Activated T-helper 1 cell treated with anti-CD3 and anti-CD28 coated beads, Interleukin-12 subunit alpha, Interleukin-12 subunit beta, Interleukin-2, Interleukin-4 antibody, amounts not matched to agents 30 ng/mL and 10 ng/mL and 1 ng/mL, durations not matched to agents 14 hours and 24 hours and 36 hours (primary cell): Measurements from ENCODE around the gene NETO1. TPM values are rescaled to one million over a fixed set of nuclear protein-coding genes. Genes with fewer than 3 reads are reported as not detected.

ENCODE experiments used
- DNase-seq: peaks from one replicate; pipeline ENCODE4 v3.0.0; 2021; ENCODE audit warnings: low spot score
- H3K27ac Mint-ChIP-seq: one replicate; pipeline ENCODE4 v1.8.0; 2021; ENCODE audit warnings: mild to moderate bottlenecking, mixed read lengths
- H3K27me3 Mint-ChIP-seq: one replicate; pipeline ENCODE4 v1.8.0; 2022; ENCODE audit warnings: mild to moderate bottlenecking, moderate library complexity, mixed read lengths; ENCODE audit not compliant: insufficient read depth
- H3K36me3 Mint-ChIP-seq: one replicate; pipeline ENCODE4 v1.8.0; 2021; ENCODE audit warnings: low read depth, mixed read lengths
- H3K4me1 Mint-ChIP-seq: one replicate; pipeline ENCODE4 v1.8.0; 2021; ENCODE audit warnings: low read depth, mixed read lengths
- H3K4me3 Mint-ChIP-seq: one replicate; pipeline ENCODE4 v1.8.0; 2021; ENCODE audit warnings: mild to moderate bottlenecking, moderate library complexity, mixed read lengths
- H3K9me3 Mint-ChIP-seq: one replicate; pipeline ENCODE4 v1.8.0; 2021; ENCODE audit warnings: mixed read lengths
- intact Hi-C: fragments of 100-400 bp; cut with micrococcal nuclease; formaldehyde crosslinking; loops from one replicate; pipeline ENCODE4 v1.15.1; 2024
- total RNA-seq: library from RNA; stranded (reverse); gene quantifications from 2 replicates; pipeline ENCODE4 v1.2.3, GENCODE V29; 2022

The NETO1 gene
- total RNA-seq, 1 donor from 2014 or later = not detected

GRCh38 chr18:72828601-72829000, 39.2 kb downstream of the NETO1 start:
- Mint-ChIP-seq H3K27me3 (no peaks in the 10 kb centered on the region), H3K9me3 (peaks cover 9% of the 10 kb centered on the region), H3K4me1 (no peaks in the 10 kb centered on the region), H3K4me3 (no peak overlapping the region), H3K36me3 (no peaks in the 10 kb centered on the region), H3K27ac (no peak overlapping the region)
- no peak for DNase-seq
- intact Hi-C loops = no loop called here

DNA sequence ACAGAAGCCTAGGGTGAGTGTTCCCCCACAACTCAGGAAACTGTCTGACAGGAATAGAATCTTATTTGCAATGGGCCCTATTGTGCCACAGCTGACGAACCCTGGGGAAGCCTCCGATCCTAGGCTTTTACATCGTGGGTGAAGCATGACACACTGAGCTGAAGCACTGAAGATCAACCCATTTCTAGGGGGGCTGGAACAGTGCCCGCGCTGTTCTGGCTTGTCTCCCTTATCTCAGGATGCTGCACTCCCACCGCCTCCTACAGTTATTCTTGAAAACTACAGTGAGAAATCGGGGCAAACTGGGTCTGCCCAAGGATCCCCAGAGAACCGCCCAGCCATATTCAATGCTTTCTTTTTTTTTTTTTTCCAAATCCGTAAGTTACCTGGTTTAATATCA, 41.1 kb downstream of the NETO1 start:
- Mint-ChIP-seq H3K27me3 (no peaks in the 10 kb centered on the region), H3K4me1 (no peaks in the 10 kb centered on the region), H3K4me3 (no peak overlapping the region)

GRCh38 chr18:72823345-72823744, 44.4 kb downstream of the NETO1 start:
- H3K27me3 Mint-ChIP-seq = no peaks in the 10 kb centered on the region
- intact Hi-C loops = no loop called here
- DNase-seq = no peak
- no peak overlapping the region for H3K27ac Mint-ChIP-seq
- no peak overlapping the region for H3K4me3 Mint-ChIP-seq
- H3K9me3 Mint-ChIP-seq = peaks cover 4% of the 10 kb centered on the region
- H3K36me3 Mint-ChIP-seq = no peaks in the 10 kb centered on the region
- no peaks in the 10 kb centered on the region for H3K4me1 Mint-ChIP-seq

More for the DNA sequence above, 41.1 kb downstream of the NETO1 start:
- DNase-seq = no peak
- Mint-ChIP-seq H3K27ac (no peak overlapping the region), H3K36me3 (no peaks in the 10 kb centered on the region), H3K9me3 (peaks cover 9% of the 10 kb centered on the region)
- intact Hi-C loops = no loop called here

- Mint-ChIP-seq H3K27ac (no peak overlapping the region), H3K27me3 (no peaks in the 10 kb centered on the region)
- intact Hi-C loops = no loop called here
Observed at GRCh38 chr18:72822202-72822601, 45.6 kb downstream of the NETO1 start.

GRCh38 chr18:72820571-72820970, 47.2 kb downstream of the NETO1 start:
- intact Hi-C loops = no loop called here
- Mint-ChIP-seq H3K36me3 (no peaks in the 10 kb centered on the region), H3K9me3 (no peaks in the 10 kb centered on the region), H3K4me3 (no peak overlapping the region), H3K27me3 (no peaks in the 10 kb centered on the region), H3K4me1 (no peaks in the 10 kb centered on the region), H3K27ac (no peak overlapping the region)
- DNase-seq = no peak

More at GRCh38 chr18:72822202-72822601, 45.6 kb downstream of the NETO1 start:
- H3K4me3 Mint-ChIP-seq = no peak overlapping the region
- H3K36me3 Mint-ChIP-seq = no peaks in the 10 kb centered on the region
- no peaks in the 10 kb centered on the region for H3K4me1 Mint-ChIP-seq
- H3K9me3 Mint-ChIP-seq = peaks cover 4% of the 10 kb centered on the region
- no peak for DNase-seq

GRCh38 chr18:72819050-72819449, 48.7 kb downstream of the NETO1 start:
- no peak overlapping the region for H3K4me3 Mint-ChIP-seq
- no peak for DNase-seq
- H3K27me3 Mint-ChIP-seq = no peaks in the 10 kb centered on the region
- no peaks in the 10 kb centered on the region for H3K36me3 Mint-ChIP-seq
- H3K27ac Mint-ChIP-seq = no peak overlapping the region
- no peaks in the 10 kb centered on the region for H3K9me3 Mint-ChIP-seq
- intact Hi-C loops = no loop called here
- H3K4me1 Mint-ChIP-seq = no peaks in the 10 kb centered on the region

GRCh38 chr18:72811047-72811446, 56.7 kb downstream of the NETO1 start:
- H3K9me3 Mint-ChIP-seq = peaks cover 6% of the 10 kb centered on the region
- no peaks in the 10 kb centered on the region for H3K4me1 Mint-ChIP-seq
- H3K4me3 Mint-ChIP-seq = no peak overlapping the region
- no peak overlapping the region for H3K27ac Mint-ChIP-seq
- H3K27me3 Mint-ChIP-seq = no peaks in the 10 kb centered on the region
- no peak for DNase-seq
- H3K36me3 Mint-ChIP-seq = no peaks in the 10 kb centered on the region
- intact Hi-C loops = no loop called here

- no peaks in the 10 kb centered on the region for H3K27me3 Mint-ChIP-seq
Observed at GRCh38 chr18:72808680-72809079, 59.1 kb downstream of the NETO1 start.

DNA sequence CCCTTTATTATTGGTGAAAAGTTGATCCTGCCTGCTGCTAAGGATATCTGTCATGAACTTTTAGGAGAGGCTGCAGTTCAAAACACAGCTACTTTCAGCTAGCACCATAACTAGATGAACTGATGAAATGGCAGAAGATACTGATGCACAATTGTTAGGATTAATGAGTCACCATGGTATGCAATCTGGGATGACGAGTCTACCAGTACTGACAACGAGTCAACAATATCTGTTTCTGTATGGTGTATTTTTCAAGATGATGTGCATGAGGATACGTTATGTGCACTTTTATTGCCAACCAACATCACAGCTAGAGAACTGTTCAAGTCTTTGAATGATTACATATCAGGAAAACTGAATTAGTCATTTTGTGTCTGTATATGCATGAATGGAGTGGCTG, 68.7 kb downstream of the NETO1 start:
- intact Hi-C loops = no loop called here
- Mint-ChIP-seq H3K4me3 (no peak overlapping the region), H3K27me3 (no peaks in the 10 kb centered on the region), H3K9me3 (no peaks in the 10 kb centered on the region), H3K27ac (no peak overlapping the region), H3K36me3 (no peaks in the 10 kb centered on the region), H3K4me1 (no peaks in the 10 kb centered on the region)
- no peak for DNase-seq

More at GRCh38 chr18:72808680-72809079, 59.1 kb downstream of the NETO1 start:
- intact Hi-C loops = no loop called here
- H3K4me3 Mint-ChIP-seq = no peak overlapping the region
- H3K4me1 Mint-ChIP-seq = no peaks in the 10 kb centered on the region
- H3K9me3 Mint-ChIP-seq = peaks cover 6% of the 10 kb centered on the region
- H3K27ac Mint-ChIP-seq = no peak overlapping the region
- H3K36me3 Mint-ChIP-seq = no peaks in the 10 kb centered on the region
- DNase-seq = no peak

DNA sequence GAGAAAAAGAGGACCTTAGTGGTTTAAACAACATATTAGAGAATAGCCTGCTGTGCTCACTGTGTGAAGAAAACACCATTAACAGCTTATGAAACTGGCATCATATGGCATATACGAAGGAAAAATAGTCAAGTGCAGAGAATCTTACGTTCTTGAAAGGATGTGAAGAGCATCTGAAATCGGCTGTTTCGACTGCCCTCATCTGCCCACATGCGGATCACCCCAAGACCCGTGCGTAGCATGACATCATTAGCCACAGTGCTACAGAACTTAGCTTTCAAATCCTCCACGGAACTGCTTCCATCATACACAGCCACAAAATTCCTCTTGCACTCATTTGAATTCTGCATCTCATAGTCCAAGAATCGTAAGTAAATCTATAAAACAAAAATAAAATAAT, 84.3 kb downstream of the NETO1 start:
- no peak overlapping the region for H3K27ac Mint-ChIP-seq
- intact Hi-C loops = no loop called here
- no peaks in the 10 kb centered on the region for H3K4me1 Mint-ChIP-seq

DNA sequence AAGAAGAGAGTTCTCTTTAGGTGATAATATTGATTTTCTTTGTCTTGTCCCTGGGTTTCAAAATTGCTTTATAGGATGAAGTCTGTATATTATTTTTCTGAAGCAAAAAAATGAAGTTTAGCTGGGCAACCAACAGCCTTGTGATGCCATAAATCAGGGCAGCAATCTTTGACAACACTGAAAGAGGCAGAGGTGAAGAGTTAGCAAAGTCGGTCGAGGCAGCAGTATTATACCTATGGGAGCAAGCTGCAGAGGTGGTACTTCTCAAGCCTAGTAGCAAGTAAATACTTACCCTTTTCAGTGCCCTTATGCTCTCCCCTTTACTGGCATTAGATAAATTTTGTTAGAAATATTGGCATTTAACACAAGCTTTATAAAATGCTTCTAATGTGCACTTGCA, 92.9 kb downstream of the NETO1 start:
- no peak overlapping the region for H3K4me3 Mint-ChIP-seq
- intact Hi-C loops = no loop called here
- no peak for DNase-seq
- H3K9me3 Mint-ChIP-seq = no peaks in the 10 kb centered on the region
- no peaks in the 10 kb centered on the region for H3K27me3 Mint-ChIP-seq
- H3K27ac Mint-ChIP-seq = no peak overlapping the region
- no peaks in the 10 kb centered on the region for H3K4me1 Mint-ChIP-seq
- H3K36me3 Mint-ChIP-seq = no peaks in the 10 kb centered on the region

More for the DNA sequence above, 84.3 kb downstream of the NETO1 start:
- Mint-ChIP-seq H3K4me3 (no peak overlapping the region), H3K36me3 (no peaks in the 10 kb centered on the region), H3K9me3 (no peaks in the 10 kb centered on the region), H3K27me3 (no peaks in the 10 kb centered on the region)
- no peak for DNase-seq

DNA sequence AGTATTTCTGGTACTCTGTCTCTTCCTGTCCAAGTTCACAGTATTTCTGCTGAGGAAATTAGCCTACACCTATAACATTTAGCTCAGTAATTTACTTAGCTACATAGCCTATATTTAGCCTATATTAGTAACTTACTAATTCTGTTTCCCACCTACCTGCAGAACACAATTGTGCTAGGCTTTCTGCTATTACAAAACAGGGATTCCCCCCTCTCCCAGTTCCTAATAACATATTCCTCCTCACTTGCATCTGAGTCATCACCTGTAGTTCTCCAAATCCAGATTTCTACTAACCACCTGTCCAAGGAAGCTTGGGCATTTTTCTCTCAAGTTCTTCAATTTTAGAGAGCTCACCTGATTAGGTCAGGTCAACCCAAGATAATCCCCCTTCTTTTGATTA, 94.9 kb downstream of the NETO1 start:
- H3K36me3 Mint-ChIP-seq = no peaks in the 10 kb centered on the region
- H3K27me3 Mint-ChIP-seq = no peaks in the 10 kb centered on the region
- no peaks in the 10 kb centered on the region for H3K9me3 Mint-ChIP-seq
- no peak overlapping the region for H3K27ac Mint-ChIP-seq
- DNase-seq = no peak
- intact Hi-C loops = no loop called here
- H3K4me1 Mint-ChIP-seq = no peaks in the 10 kb centered on the region
- H3K4me3 Mint-ChIP-seq = no peak overlapping the region

DNA sequence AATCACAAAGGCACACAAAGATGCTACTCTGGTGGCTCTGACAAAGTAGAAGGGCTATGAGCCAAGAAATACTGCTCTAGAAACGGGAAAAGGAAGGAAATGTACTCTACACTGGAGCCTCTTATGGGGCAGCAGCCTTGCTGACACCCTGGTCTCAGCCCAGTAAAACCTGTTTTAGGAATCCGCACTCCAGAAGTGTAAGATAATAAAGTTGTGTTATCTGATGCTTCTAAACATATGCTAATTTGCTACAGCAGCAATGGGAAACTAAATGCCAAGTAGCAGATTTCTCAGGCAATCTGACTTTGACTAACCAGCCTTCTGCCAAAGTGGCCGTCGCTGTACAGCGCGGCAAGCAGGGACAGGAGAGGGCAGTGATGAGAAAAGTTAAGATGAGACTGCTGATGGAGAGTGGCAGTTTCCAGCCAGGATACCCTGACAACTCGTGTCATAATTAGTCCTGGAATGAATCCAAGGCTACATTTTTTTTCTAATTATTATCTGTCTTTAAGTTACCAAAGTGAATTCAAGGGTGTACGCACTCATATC, 99.0 kb downstream of the NETO1 start:
- DNase-seq = no peak
- no peak overlapping the region for H3K27ac Mint-ChIP-seq
- no peaks in the 10 kb centered on the region for H3K27me3 Mint-ChIP-seq
- intact Hi-C loops = no loop called here
- H3K36me3 Mint-ChIP-seq = no peaks in the 10 kb centered on the region
- no peak overlapping the region for H3K4me3 Mint-ChIP-seq
- H3K4me1 Mint-ChIP-seq = no peaks in the 10 kb centered on the region
- H3K9me3 Mint-ChIP-seq = no peaks in the 10 kb centered on the region

DNA sequence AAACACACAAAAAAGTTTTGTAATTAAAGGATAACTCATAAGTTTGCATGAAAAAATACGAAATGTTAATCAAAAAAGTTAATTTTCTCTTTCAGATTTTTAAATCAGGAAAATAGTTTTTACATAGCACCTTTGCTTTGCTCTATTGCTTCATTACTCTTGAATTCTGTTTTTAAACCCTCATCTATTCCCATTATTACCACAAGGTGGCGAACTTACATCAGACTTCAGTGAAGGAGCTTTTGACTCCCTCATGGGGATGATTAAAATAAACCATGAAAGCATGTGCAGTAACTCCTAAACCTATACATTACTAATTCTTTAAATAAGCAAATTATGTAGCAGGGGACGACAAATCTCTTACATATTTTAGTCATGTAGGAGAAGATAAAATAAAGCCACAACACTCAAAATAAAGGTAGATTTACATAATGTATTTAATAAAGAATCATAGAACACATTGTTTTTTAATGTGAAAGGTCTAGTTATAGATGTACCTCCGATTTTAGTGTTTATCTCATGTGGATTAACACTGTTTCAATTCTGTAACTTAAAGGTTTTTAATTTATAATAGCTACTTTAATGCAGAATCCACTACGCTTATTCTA, 105.2 kb downstream of the NETO1 start:
- Mint-ChIP-seq H3K27ac (no peak overlapping the region), H3K4me1 (no peaks in the 10 kb centered on the region), H3K27me3 (no peaks in the 10 kb centered on the region), H3K4me3 (no peak overlapping the region), H3K9me3 (no peaks in the 10 kb centered on the region), H3K36me3 (no peaks in the 10 kb centered on the region)
- no peak for DNase-seq
- intact Hi-C loops = loop anchor here (1.0 to 5.0 kb wide), 2 partner anchors 375 to 1081 kb away; no protein-coding TSS in a partner anchor
